Neural progenitor cell (in vitro differentiated cells): ENCODE data around the gene MAN2B2.

Experiments
- EZH2 ChIP-seq: fragments of 200-600 bp; sonication (generic); IDR thresholded peaks from 2 replicates; pipeline ENCODE4 v1.6.1; 2017; ENCODE audit warnings: antibody characterized with exemption, mild to moderate bottlenecking, moderate library complexity
- TF ChIP-seq, protein P1 (sequence below): fragments of 200-600 bp; sonication (generic); IDR thresholded peaks from 2 replicates; pipeline ENCODE4 v1.5.1; 2017; ENCODE audit warnings: antibody characterized with exemption, mild to moderate bottlenecking

DNA sequence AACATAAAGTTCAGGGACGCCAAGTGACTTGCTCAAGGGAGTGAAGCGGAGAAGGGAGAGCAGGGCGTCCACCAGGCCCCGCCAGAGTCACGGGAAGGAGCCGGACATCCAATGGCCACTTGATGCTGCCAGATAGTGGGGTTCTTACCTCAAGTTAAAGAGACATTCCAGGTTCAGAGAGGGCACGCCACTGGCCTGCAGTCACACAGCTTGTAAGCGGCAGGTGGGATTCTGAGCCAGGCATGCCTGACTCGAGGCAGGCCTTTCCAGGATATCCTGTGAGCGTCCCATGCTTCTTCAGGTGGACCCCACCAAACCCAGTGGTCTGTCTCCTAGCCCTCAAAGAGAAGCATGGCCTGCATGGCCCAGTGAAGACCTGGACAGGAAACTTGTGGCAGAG, 2.4 kb downstream of the MAN2B2 start:
- TF ChIP-seq, protein P1, sequence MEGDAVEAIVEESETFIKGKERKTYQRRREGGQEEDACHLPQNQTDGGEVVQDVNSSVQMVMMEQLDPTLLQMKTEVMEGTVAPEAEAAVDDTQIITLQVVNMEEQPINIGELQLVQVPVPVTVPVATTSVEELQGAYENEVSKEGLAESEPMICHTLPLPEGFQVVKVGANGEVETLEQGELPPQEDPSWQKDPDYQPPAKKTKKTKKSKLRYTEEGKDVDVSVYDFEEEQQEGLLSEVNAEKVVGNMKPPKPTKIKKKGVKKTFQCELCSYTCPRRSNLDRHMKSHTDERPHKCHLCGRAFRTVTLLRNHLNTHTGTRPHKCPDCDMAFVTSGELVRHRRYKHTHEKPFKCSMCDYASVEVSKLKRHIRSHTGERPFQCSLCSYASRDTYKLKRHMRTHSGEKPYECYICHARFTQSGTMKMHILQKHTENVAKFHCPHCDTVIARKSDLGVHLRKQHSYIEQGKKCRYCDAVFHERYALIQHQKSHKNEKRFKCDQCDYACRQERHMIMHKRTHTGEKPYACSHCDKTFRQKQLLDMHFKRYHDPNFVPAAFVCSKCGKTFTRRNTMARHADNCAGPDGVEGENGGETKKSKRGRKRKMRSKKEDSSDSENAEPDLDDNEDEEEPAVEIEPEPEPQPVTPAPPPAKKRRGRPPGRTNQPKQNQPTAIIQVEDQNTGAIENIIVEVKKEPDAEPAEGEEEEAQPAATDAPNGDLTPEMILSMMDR, result no peak
- no peak for TF ChIP-seq EZH2
